Endothelial cell (in vitro differentiated cells): ENCODE data around the gene FIGNL2. TPM values are rescaled to one million over a fixed set of nuclear protein-coding genes. Genes with fewer than 3 reads are reported as not detected.

Source experiments
- DNase-seq: peaks from one replicate; pipeline ENCODE4 v3.0.0; 2021; ENCODE audit warnings: low spot score
- H3K27ac Mint-ChIP-seq: one replicate; pipeline ENCODE4 v1.8.0; 2021; ENCODE audit warnings: mixed read lengths, inconsistent platforms; ENCODE audit not compliant: unreplicated experiment
- H3K27me3 Mint-ChIP-seq: one replicate; pipeline ENCODE4 v1.8.0; 2021; ENCODE audit warnings: mild to moderate bottlenecking, moderate library complexity, mixed read lengths, inconsistent platforms; ENCODE audit not compliant: unreplicated experiment
- H3K36me3 Mint-ChIP-seq: one replicate; pipeline ENCODE4 v1.8.0; 2021; ENCODE audit warnings: mild to moderate bottlenecking, low read depth, mixed read lengths, inconsistent platforms; ENCODE audit not compliant: unreplicated experiment
- H3K4me1 Mint-ChIP-seq: one replicate; pipeline ENCODE4 v1.8.0; 2021; ENCODE audit warnings: mild to moderate bottlenecking, mixed read lengths, inconsistent platforms; ENCODE audit not compliant: unreplicated experiment
- H3K4me3 Mint-ChIP-seq: one replicate; pipeline ENCODE4 v1.8.0; 2021; ENCODE audit warnings: mild to moderate bottlenecking, mixed read lengths, inconsistent platforms; ENCODE audit not compliant: unreplicated experiment
- H3K9me3 Mint-ChIP-seq: one replicate; pipeline ENCODE4 v1.8.0; 2021; ENCODE audit warnings: mixed read lengths, inconsistent platforms; ENCODE audit not compliant: unreplicated experiment
- total RNA-seq: library from RNA; stranded (reverse); fragmentation: NEBNext Ultra II Directional; extraction: Animal tissue kit (Norgen Biotek cat#: 25700); gene quantifications from one replicate; pipeline ENCODE4 v1.2.1, GENCODE V29; 2021; ENCODE audit not compliant: unreplicated experiment
- TF ChIP-seq, protein P1 (sequence below): fragments of 200-600 bp; sonication (generic); IDR thresholded peaks from one replicate; pipeline ENCODE4 v1.5.0; 2021; ENCODE audit warnings: antibody characterized with exemption; ENCODE audit not compliant: unreplicated experiment

FIGNL2 gene
- total RNA-seq, 1 donor from 2014 or later = 42.0 TPM

DNA sequence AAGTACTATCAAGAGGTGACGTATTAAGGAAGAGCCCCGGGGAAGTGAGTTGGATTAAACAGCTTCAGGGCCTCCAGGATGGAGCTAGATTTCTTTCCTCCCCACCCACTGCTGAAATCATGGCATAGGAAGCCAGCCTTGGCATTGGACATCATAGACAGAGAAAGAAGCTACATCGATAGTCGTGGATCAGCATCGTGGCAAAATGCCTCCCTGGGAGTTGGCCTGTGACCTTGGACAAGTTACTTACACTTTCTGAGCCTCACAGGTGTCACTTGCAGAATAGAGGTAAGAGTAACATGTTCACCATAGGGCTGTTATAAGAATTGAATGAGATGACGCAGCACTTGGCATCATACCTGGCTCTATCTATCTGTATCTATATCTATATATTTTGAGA, 45.3 kb upstream of the FIGNL2 start:
- H3K27ac Mint-ChIP-seq = no peak overlapping the region
- peaks cover 2% of the 10 kb centered on the region for H3K27me3 Mint-ChIP-seq
- H3K9me3 Mint-ChIP-seq = no peaks in the 10 kb centered on the region
- no peak for DNase-seq
- no peaks in the 10 kb centered on the region for H3K36me3 Mint-ChIP-seq
- peaks cover 34% of the 10 kb centered on the region for H3K4me1 Mint-ChIP-seq
- no peak overlapping the region for H3K4me3 Mint-ChIP-seq
- TF ChIP-seq, protein P1, sequence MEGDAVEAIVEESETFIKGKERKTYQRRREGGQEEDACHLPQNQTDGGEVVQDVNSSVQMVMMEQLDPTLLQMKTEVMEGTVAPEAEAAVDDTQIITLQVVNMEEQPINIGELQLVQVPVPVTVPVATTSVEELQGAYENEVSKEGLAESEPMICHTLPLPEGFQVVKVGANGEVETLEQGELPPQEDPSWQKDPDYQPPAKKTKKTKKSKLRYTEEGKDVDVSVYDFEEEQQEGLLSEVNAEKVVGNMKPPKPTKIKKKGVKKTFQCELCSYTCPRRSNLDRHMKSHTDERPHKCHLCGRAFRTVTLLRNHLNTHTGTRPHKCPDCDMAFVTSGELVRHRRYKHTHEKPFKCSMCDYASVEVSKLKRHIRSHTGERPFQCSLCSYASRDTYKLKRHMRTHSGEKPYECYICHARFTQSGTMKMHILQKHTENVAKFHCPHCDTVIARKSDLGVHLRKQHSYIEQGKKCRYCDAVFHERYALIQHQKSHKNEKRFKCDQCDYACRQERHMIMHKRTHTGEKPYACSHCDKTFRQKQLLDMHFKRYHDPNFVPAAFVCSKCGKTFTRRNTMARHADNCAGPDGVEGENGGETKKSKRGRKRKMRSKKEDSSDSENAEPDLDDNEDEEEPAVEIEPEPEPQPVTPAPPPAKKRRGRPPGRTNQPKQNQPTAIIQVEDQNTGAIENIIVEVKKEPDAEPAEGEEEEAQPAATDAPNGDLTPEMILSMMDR = no peak

DNA sequence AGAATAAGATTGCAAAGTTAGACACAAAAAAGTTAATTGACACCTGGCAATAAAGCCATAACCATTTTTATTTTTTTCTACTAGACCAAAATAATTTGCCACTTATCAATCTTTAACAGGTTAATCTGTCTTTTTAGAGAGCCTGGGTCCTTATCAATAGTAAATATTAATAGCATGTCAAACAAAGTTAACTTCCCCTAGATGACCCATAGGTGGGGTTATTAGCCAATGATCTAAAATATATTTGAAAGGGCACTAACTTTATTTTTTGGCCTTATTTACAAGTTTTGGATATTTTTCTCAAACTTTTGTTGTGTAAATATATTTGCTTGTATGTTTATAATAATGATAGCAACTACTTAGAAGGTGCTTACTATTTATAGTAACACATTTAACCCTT, 43.3 kb upstream of the FIGNL2 start:
- DNase-seq = no peak

DNA sequence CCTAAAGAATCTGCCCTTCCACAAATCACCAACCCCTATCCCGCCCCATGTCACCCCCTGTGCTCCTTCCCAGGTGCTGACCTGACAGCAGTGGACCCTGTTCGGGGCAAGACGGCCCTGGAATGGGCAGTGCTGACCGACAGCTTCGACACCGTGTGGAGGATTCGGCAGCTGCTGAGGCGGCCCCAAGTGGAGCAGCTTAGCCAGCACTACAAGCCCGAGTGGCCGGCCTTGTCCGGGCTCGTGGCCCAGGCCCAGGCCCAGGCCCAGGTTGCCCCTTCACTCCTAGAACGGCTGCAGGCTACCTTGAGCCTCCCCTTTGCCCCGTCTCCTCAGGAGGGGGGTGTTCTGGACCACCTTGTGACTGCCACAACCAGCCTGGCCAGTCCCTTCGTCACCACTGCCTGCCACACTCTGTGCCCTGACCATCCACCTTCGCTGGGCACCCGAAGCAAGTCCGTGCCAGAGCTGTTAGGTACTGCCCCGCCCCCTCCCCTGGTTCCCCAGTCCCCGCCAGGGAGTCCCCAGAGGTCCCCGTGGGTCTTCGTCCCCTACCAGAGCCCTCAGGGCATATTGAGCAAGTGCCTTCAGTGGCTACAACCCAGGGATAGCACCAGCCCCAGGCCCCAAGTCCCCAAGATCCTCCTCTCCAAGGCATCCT, 42.1 kb upstream of the FIGNL2 start:
- peaks cover 2% of the 10 kb centered on the region for H3K27me3 Mint-ChIP-seq
- no peaks in the 10 kb centered on the region for H3K9me3 Mint-ChIP-seq
- no peak for DNase-seq
- H3K27ac Mint-ChIP-seq = no peak overlapping the region
- no peak overlapping the region for H3K4me3 Mint-ChIP-seq
- no peaks in the 10 kb centered on the region for H3K36me3 Mint-ChIP-seq
- TF ChIP-seq, protein P1 = no peak
- H3K4me1 Mint-ChIP-seq = peaks cover 15% of the 10 kb centered on the region

More for the DNA sequence above, 43.3 kb upstream of the FIGNL2 start:
- Mint-ChIP-seq H3K27me3 (peaks cover 2% of the 10 kb centered on the region), H3K4me1 (peaks cover 20% of the 10 kb centered on the region), H3K36me3 (no peaks in the 10 kb centered on the region), H3K4me3 (no peak overlapping the region), H3K9me3 (no peaks in the 10 kb centered on the region), H3K27ac (no peak overlapping the region)
- TF ChIP-seq, protein P1 = peak; percentile 62

DNA sequence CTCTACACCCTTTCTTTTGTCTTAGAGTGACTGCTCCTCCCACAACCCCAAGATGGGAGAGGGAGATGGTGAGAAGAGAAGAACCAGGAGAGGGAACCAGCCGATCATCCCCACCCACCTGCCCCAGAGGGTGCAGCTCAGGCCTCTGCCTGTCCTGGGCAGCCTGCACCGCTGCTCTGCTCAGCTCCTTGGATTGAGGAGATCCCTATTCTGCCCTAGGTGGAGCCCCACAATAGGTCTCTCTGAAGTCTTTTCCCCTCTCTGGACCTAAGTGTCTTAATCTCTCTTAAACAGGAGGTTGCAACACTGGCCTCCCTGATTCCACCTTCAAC, 41.6 kb upstream of the FIGNL2 start:
- H3K4me3 Mint-ChIP-seq = no peak overlapping the region
- H3K9me3 Mint-ChIP-seq = no peaks in the 10 kb centered on the region
- DNase-seq = no peak
- TF ChIP-seq, protein P1 = no peak
- no peaks in the 10 kb centered on the region for H3K27me3 Mint-ChIP-seq
- H3K4me1 Mint-ChIP-seq = peaks cover 14% of the 10 kb centered on the region
- no peaks in the 10 kb centered on the region for H3K36me3 Mint-ChIP-seq
- H3K27ac Mint-ChIP-seq = no peak overlapping the region

DNA sequence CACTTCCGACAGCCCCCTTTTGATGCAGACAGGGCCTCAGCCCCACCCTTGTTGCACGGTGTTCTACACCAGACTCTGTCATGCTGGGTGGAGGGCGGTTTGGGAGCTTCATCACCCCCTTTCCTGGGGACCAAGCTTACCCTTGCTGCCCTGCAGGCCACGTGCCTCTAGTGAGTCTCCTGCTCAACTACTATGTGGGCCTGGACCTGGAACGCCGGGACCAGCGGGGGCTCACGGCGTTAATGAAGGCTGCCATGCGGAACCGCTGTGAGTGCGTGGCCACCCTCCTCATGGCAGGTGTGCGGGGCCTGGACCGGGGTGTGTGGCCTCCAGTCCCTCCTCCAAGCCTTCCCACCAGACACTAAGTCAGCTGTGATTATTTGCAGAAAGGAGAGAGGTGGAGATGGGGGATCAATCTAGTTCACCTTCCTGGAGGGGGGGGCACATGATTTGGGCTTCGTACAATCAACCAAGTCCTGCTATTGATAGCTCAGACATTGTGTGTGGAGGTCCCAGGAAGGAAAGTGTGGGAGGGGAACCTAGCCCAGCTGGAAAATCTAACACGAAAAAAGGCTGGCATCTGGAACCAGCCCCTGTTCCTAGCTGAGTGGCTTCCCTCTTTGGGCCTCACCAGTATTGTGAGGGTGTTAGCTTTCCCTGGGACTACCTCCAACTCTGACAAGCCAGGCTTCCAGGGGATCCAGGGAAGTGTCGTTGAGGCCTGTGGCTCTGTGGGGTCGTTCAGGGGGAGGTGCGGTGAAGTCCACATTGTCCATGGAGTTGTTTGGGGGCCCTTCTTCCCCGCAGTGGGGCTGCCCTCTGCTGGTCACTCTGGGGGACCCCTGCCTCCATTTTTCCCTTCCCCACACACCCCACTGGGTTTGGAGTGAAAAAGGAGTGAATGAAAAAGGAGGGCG, 41.0 kb upstream of the FIGNL2 start:
- Mint-ChIP-seq H3K36me3 (no peaks in the 10 kb centered on the region), H3K4me1 (peaks cover 15% of the 10 kb centered on the region), H3K4me3 (no peak overlapping the region), H3K9me3 (no peaks in the 10 kb centered on the region), H3K27ac (no peak overlapping the region), H3K27me3 (peaks cover 1% of the 10 kb centered on the region)
- no peak for DNase-seq
- TF ChIP-seq, protein P1 = peak; percentile 15
